IPS-11a (cell line): ENCODE results near the gene PHAF1.

Experiments used
- H3K4me3 ChIP-seq: one replicate; pipeline ENCODE4 v1.5.1; 2013; ENCODE audit warnings: low read depth, low read length, control low read depth

Gene PHAF1

DNA sequence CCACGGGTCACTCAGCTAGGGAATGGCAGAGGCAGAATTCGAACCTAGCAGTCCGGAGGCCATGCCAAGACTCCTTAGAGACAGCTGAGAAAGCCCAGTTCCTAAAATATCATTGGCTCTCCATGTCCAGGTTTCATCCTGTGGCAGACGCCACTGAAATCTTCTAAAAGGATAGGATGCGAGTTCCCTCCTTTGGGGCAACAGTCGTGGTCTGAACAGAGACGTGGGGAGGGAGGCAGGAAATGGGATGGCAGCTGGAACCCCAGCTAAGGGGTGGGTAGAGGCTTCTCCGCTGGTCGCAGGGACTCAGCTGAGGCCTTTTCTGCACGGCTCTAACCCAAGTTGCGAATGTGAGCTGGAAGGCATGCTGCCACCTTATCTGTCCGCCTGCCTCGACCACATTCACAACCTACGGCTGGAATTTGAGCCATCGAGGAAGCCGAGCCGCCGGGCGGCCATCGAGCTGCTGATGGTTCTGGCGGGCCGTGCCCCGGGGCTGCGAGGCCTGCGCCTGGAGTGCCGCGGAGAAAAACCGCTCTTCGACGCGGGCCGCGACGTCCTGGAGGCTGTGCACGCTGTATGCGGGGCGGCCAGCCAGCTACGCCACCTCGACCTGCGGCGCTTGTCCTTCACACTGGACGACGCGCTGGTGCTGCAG, 52.9 kb downstream of the PHAF1 start:
- H3K4me3 ChIP-seq, result no peak overlapping the region

DNA sequence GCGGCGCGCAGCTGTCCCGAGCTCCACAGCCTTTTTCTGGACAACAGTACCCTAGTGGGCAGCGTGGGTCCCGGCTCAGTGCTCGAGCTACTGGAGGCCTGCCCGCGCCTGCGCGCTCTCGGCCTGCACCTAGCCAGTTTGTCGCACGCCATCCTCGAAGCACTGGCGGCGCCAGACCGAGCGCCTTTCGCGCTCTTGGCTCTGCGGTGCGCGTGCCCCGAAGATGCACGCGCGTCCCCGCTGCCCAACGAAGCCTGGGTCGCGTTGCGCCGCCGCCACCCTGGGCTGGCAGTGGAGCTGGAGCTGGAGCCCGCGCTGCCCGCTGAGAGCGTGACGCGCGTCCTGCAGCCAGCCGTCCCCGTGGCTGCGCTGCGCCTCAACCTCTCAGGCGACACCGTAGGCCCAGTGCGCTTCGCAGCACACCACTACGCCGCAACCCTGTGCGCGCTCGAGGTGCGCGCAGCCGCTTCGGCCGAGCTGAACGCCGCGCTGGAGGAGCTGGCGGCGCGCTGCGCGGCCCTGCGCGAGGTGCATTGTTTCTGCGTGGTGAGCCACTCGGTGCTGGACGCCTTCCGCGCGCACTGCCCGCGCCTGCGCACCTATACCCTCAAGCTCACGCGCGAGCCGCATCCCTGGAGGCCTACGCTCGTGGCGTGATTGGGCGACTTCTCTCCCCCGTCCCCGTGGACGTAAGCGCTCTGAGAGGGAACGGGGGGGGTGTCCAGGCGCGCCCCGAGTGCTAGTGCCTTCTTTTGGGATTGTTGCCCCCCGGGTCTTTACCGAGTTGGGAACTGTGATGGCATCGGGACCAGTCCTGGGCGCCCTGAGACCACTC, 53.6 kb downstream of the PHAF1 start:
- H3K4me3 ChIP-seq, result no peak overlapping the region

DNA sequence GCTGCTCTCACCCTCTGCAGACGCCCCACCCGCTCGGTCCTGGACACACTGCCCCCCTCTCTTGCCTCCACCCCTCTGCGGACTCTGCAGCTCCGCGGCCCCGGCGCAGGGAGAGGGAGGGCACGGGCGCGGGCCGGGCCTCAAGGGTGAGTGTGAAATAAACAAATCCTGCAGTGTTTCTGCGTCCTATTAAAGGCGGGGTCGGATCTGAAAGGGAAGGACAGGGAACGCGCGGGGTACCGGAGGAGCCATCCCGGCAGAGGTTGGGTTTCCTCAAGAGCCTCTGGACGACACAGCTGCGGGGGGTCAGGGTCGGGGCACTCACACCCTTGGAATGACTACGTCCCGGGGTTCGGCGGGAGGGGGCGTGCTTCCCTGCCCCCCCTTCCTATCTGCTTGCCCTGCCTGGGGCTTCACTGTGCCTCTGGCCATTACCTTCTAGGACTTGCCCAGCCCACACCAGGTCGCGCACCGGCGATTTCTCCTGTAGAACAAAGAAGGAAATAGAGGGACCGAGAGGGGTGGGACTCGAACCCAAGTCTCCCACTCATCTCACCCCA, 54.3 kb downstream of the PHAF1 start:
- no peak overlapping the region for H3K4me3 ChIP-seq

DNA sequence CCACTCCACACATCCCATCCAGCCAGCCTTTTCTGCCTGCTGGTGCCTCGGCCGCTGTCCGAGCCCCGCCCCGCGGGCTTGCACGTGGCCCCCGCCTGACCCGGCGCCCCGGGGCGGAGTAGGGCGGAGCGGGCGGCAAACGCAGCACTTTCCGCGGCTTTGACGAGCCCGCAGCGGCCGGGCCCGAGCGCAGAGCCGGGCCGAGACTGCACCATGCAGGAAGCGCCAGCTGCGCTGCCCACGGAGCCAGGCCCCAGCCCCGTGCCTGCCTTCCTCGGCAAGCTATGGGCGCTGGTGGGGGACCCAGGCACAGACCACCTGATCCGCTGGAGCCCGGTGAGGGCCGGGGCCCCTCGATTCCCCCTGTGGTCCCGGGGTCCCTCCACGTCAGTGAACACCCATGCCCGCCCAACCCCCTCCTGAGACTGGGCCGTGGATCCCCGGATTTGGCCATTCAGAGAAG, 54.9 kb downstream of the PHAF1 start, which contains the start of gene HSF4:
TSS of gene HSF4 (plus strand) at position 147 of the 463 bp plus-strand sequence. CDS start at position 214, 67 bp downstream.
- no peak within 1 kb of the TSS for H3K4me3 ChIP-seq

DNA sequence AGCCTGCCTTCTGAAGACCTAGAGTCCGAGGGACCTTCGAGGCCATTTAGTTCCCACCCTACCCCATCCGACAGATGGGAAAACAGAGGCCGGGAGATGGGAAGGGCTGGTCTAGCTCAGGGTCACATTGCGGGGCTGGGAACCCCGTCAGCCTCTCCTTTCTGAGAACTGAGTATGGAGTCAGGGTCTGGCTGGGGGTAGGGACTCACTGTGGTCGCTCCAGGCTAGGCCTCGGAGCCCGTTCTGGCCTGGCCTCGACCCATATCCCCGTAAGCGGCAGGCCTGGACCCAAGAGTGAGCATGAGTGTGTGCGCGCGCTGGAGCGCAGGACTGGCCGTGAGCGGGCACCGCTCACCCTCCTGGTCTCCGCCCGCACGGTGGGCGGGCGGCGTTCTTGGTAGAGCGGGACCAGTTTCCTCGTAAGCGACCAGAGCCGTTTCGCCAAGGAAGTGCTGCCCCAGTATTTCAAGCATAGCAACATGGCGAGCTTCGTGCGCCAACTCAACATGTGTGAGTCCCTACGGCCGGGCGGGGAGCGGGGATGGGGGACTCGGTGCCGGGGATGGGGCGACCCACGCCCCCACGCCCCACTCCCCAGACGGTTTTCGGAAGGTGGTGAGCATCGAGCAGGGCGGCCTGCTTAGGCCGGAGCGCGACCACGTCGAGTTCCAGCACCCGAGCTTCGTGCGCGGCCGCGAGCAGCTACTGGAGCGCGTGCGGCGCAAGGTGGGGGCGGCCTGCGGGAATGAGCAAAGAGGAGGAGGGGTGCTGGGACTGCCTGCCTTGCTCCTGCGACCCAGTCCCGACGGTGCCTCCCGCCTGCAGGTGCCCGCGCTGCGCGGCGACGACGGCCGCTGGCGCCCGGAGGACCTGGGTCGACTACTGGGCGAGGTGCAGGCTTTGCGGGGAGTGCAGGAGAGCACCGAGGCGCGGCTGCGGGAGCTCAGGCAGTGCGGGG, 55.7 kb downstream of the PHAF1 start:
- no peak overlapping the region for H3K4me3 ChIP-seq

DNA sequence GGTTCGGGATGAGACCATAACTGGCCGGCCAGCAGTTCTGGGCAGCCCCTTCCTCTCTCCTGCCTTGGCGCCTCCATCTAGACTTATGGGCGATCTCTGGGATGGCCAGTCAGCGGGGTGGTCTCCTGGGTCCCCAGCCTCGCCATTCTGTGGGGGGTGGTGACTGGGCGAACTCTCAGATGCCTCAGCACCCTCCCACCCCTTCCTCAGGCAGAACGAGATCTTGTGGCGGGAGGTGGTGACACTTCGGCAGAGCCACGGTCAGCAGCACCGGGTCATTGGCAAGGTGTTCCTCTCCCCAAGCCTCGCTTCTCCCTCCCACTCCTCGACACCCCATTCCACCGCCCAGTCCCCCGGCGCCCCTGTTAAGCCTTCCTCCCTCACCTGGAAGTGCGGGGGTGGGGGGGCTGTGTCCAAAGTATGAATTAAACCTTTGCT, 56.4 kb downstream of the PHAF1 start:
- no peak overlapping the region for H3K4me3 ChIP-seq

DNA sequence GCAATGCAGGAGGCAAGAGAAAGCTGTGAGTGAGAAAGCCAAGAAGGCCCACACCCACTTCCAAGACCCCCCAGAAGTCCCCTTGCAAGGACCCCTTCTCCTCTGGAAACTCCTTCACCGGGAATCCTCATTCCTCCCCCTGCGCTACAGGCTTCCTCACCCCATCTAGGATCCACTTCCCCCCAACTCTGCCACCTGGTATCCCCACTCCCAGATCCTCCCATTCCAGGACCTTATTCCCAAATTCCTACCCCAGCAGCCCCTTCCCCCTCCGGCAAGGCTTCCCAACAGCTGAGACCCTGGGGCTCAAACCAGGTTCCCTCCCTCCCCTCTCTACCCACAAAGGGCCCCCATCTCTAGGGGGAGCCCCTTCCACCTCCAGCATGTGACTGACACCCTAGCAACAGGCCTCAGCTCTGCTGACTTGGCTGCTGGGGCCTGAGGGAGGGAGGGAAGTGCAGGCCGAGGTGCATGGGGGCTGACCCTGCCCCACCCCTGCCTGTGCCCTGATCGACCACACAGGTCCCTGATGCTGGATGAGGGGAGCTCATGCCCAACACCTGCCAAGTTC, 56.9 kb downstream of the PHAF1 start:
- no peak overlapping the region for H3K4me3 ChIP-seq

DNA sequence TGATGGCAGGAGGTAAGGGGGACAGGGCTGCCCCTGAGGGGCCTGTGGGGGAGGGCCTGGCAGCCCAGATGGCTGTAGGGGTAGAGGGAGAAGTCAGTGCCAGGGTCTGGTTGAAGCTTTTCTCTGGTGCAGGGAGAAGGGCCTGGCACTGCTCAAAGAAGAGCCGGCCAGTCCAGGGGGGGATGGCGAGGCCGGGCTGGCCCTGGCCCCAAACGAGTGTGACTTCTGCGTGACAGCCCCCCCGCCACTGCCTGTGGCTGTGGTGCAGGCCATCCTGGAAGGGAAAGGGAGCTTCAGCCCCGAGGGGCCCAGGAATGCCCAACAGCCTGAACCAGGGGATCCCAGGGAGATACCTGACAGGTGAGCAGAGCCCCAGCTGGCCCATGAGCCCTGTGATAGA, 57.8 kb downstream of the PHAF1 start:
- H3K4me3 ChIP-seq, result no peak overlapping the region

DNA sequence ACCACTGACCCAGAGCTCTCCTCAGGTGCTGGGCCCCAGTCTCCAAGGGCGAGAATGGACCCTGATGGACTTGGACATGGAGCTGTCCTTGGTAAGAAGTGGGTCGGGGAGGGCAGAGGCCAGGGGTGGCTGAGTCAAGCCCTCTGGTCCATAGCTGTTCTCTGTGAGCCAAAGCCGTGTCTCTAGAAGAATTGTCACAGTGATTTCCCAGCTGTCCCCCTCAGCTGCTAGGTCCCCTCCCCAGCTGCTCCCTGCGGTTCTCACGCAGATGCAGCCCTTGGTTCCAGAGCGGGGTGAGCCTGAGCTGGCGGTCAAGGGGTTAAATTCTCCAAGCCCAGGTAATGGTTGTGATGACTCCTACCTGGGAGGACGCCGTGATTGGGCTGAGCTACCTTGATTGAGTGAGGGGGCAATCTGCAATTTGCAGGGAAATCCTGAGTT, 59.3 kb downstream of the PHAF1 start:
- H3K4me3 ChIP-seq, result no peak overlapping the region

DNA sequence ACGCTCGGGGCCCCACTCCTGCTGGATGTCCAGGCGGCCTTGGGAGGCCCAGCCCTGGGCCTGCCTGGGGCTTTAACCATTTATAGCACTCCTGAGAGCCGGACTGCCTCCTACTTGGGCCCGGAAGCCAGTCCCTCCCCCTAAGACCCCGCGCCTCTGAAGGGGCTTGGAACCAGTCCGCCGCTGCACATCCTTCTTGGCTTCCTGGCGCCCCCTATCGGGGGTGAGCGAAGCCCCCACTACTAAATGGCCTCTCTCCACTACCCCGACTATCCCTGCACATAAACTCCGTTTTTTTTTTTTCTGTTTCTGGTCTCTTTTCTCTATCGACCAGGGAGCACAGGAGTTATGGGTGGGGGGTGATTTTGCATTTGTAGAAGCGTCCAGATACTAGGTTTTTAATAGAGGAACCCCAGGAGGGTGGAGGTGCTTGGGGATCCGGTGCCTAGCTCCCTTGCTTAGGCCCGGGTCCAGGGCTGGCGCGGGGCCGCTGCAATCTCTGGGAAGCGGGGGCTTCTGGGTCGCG, 60.0 kb downstream of the PHAF1 start:
- H3K4me3 ChIP-seq, result peak overlapping the region; percentile 35

DNA sequence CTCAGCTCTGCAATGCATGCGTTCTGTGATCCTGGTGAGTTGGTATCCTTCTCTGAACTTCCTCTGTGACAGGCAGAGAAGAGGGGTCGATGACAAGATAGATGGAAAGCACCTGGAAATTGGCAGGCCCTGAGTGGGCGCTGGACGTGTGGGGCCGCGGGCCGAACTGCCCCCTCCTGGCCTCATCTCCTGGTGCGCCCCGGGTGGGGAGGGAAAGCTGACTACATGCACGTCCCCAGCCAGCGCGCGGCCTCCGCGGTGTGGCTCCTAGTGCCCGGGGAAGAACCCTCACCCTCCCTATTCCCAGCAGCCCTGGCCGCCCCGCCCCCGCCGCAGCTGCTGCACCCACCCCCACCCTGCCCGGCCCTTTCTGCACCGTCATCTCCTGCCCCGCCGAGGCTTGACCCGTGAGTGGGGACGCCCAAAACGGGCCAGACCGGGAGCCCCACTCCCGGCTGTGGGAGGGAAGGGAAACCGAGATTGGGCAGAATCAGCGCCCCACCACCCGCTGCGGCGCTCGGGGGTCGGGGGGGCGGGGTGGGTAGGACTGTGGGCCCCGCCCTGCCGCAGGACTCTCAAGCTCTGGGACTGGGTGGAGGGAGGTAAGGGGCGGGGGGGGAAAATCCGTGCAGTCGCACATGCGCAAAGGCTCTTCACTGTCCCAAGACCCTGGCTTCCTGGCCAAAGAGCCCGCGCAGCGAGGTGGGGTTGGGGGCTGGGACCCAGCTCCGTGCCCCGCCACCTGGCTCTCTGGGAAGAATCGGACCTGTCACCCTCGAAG, 60.6 kb downstream of the PHAF1 start, which contains the start of gene NOL3:
TSS of gene NOL3 (plus strand) at position 371 of the 781 bp plus-strand sequence.
- H3K4me3 ChIP-seq, result peak within 1 kb of the TSS; percentile 35

DNA sequence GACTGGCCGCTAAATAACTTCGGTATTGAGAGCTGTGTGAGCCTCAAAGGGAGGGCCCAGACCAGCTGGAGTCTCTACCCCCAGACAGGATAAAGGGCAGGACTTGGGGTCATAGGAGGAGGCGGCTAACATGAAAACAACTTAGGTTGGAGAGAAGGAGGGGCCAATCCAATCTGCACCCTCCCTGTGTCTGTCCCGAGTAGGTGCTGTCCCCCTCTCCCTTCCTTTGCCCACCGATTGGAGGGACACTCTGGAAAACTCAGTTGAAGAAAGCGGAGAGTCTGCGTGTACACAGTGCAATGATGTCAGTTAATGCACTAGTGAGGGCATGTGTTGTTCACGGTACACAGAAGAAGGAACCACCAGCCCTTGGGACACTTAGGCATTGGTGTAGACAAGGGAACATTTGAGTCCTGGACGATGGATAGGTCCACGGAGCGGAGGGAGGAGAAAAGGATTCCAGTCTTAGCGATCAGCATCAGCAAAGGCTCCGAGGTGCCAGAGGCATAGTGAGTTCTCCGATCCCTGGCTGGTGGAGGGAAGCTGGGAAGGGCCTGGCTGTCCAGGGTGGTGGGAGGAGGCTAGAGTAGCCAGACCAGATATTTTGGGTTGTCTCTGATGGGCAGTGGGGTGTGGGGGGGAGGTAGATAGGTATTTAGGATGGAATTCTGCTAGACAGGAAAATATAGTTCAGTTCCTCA, 61.4 kb downstream of the PHAF1 start:
- H3K4me3 ChIP-seq, result peak overlapping the region; percentile 35

DNA sequence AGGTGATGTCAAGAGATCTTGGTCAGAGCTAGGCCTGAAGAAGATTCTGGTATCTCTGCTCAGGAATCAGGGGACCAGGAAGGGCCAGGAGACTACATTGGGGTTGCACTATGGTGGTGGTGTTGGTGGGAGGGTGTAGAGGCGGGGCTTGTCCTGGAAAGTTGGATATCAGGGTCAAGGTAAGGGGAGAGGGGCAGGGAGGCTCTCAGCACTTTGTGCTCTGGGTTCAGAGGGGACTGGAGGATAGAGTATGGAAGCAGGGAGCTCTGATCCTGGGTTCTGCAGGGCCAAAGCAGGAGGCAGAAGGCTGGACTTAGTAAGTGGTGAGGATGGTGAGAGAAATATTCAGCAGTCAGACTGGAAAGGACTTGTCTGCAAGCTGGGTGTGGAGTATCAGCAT, 63.6 kb downstream of the PHAF1 start:
- H3K4me3 ChIP-seq, result no peak overlapping the region

DNA sequence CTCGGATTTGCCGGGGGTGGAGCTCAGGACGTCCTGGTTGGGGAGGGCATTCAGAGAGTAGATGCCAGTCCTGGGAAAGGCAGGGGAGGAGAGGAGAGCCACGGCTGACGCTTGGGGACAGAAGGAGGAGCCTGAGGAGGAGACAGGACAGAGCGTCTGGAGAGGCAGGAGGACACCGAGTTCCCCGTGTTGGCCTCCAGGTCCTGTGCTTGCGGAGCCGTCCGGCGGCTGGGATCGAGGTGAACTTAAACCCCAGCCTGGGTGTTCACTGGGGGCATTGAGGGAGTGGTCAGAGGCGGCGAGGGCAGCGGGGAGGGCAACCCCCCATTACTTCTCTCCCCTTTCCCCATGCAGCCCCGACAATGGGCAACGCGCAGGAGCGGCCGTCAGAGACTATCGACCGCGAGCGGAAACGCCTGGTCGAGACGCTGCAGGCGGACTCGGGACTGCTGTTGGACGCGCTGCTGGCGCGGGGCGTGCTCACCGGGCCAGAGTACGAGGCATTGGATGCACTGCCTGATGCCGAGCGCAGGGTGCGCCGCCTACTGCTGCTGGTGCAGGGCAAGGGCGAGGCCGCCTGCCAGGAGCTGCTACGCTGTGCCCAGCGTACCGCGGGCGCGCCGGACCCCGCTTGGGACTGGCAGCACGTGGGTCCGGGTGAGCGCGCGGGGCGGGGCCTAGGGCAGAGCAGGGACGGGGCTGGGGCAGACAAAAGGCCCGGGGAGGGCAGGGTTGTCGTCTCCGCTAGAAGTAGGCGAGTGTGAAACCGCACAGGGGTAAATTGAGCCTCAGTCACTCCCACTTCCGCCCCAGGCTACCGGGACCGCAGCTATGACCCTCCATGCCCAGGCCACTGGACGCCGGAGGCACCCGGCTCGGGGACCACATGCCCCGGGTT, 64.3 kb downstream of the PHAF1 start:
- peak overlapping the region; percentile 35 for H3K4me3 ChIP-seq

DNA sequence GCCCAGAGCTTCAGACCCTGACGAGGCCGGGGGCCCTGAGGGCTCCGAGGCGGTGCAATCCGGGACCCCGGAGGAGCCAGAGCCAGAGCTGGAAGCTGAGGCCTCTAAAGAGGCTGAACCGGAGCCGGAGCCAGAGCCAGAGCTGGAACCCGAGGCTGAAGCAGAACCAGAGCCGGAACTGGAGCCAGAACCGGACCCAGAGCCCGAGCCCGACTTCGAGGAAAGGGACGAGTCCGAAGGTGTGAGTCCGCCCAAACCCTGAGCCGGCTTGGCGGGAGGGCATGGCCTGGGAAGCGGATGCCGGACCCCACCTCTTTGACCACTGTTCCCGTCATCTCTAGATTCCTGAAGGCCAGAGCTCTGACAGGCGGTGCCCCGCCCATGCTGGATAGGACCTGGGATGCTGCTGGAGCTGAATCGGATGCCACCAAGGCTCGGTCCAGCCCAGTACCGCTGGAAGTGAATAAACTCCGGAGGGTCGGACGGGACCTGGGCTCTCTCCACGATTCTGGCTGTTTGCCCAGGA, 65.0 kb downstream of the PHAF1 start:
- no peak overlapping the region for H3K4me3 ChIP-seq

DNA sequence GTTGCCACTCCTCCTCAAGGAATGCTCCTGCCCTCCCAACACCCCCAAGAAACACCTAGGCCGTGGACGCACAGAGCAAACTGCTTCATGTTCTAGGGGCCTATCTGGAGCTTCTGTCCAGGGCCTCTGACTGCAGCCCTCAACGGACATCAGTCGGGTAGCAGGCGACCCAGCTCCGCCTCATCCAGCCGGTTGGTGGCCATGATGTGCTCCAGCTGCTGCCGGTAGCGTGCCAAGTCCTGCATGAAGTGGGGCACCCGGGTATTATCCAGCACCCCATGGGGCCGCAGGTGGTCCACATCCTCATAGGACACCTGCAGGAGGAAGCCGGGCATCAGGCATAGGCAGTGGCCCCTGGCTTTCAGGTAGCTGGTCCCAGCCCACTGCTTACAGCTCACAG, 66.9 kb downstream of the PHAF1 start:
- H3K4me3 ChIP-seq, result no peak overlapping the region
